ENCODE results near the gene PDZD7.

DNA sequence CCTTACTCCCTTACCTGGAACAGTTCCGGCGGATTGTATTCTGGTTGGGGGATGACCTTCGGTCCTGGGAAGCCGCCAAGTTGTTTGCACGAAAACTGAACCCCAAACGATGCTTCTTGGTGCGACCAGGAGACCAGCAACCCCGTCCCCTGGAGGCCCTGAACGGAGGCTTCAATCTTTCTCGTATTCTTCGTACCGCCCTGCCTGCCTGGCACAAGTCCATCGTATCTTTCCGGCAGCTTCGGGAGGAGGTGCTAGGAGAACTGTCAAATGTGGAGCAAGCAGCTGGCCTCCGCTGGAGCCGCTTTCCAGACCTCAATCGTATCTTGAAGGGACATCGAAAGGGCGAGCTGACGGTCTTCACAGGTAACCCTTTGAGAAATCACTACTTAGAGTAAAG lies 41.8 kb downstream of the PDZD7 start:
- TF ChIP-seq EP300 (IDR thresholded peaks at IDR 0.05): no peak
- TF ChIP-seq, protein P1, sequence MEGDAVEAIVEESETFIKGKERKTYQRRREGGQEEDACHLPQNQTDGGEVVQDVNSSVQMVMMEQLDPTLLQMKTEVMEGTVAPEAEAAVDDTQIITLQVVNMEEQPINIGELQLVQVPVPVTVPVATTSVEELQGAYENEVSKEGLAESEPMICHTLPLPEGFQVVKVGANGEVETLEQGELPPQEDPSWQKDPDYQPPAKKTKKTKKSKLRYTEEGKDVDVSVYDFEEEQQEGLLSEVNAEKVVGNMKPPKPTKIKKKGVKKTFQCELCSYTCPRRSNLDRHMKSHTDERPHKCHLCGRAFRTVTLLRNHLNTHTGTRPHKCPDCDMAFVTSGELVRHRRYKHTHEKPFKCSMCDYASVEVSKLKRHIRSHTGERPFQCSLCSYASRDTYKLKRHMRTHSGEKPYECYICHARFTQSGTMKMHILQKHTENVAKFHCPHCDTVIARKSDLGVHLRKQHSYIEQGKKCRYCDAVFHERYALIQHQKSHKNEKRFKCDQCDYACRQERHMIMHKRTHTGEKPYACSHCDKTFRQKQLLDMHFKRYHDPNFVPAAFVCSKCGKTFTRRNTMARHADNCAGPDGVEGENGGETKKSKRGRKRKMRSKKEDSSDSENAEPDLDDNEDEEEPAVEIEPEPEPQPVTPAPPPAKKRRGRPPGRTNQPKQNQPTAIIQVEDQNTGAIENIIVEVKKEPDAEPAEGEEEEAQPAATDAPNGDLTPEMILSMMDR (IDR thresholded peaks at IDR 0.05): no peak

All from ovary (tissue), 3 donors.